Gastrocnemius medialis (tissue), 4 donors: ENCODE data around the gene ODAD4. TPM values are rescaled to one million over a fixed set of nuclear protein-coding genes. Genes with fewer than 3 reads are reported as not detected.

Source experiments
- ATAC-seq, 2 donors: fragments of 150-250 bp; one replicate each; pipeline ENCODE4 v1.9.1; 2016
- DNase-seq, 2 donors: peaks; one replicate each; pipeline ENCODE4 v3.0.0-alpha.2; 2019
- H3K27ac ChIP-seq, 4 donors: fragments of 200-600 bp; sonication (generic); 1 replicate in 1 of 4; 2 replicates in 3 of 4; pipeline ENCODE4 v1.5.1; 2016 to 2018; ENCODE audit warnings: mild to moderate bottlenecking in 2 of 4, moderate library complexity in 1 of 4
- H3K27me3 ChIP-seq, 3 donors: fragments of 200-600 bp; sonication (generic) in 2 of 3; 1 replicate in 1 of 3; 2 replicates in 2 of 3; pipeline versions ENCODE4 v1.5.1 to v1.6.0; 2016 to 2019; ENCODE audit warnings: mild to moderate bottlenecking in 1 of 3, moderate library complexity in 1 of 3
- H3K36me3 ChIP-seq, 2 donors: fragments of 200-600 bp; sonication (generic) in 1 of 2; one replicate each; pipeline ENCODE4 v1.5.1; 2017 to 2018
- H3K4me1 ChIP-seq, 2 donors: fragments of 200-600 bp; sonication (generic) in 1 of 2; one replicate each; pipeline ENCODE4 v1.5.1; 2016 to 2017; ENCODE audit warnings: mild to moderate bottlenecking in 2 of 2
- H3K4me3 ChIP-seq, 4 donors: fragments of 200-600 bp; sonication (generic) in 3 of 4; 1 replicate in 1 of 4; 2 replicates in 3 of 4; pipeline ENCODE4 v1.5.1; 2016 to 2019; ENCODE audit warnings: mild to moderate bottlenecking in 2 of 4
- H3K9me3 ChIP-seq, 3 donors: fragments of 200-600 bp; sonication (generic) in 2 of 3; 1 replicate in 1 of 3; 2 replicates in 2 of 3; pipeline ENCODE4 v1.5.1; 2016 to 2019
- POLR2A ChIP-seq, 2 donors: fragments of 450-650 bp; IDR thresholded peaks; one replicate each; pipeline ENCODE4 v1.6.1; 2017; ENCODE audit warnings: antibody characterized with exemption in 2 of 2, mild to moderate bottlenecking in 2 of 2, moderate library complexity in 2 of 2
- in situ Hi-C, 4 donors: fragments of 200-750 bp; cut with MboI; loops; one replicate each; pipeline versions ENCODE4 v1.15.0 to v1.8.0; 2017; ENCODE audit warnings: low sequenced_read_pairs in 4 of 4
- intact Hi-C: fragments of 100-400 bp; cut with DNase I; formaldehyde crosslinking; loops from one replicate; pipeline ENCODE4 v1.15.1; 2023; ENCODE audit warnings: low total_unique reads
- total RNA-seq, 4 donors: library from RNA; depleted of rRNA; stranded (reverse); fragments of >200 nt; gene quantifications; one replicate each; pipeline versions ENCODE4 v1.1.0 to v1.2.3, GENCODE V29; 2016
- TF ChIP-seq, protein P1 (sequence below), 5 experiments: fragments of 450-650 bp in 3 of 5; fragments of 200-600 bp in 2 of 5; sonication (generic) in 2 of 5; IDR thresholded peaks in 4 of 5; conservative IDR thresholded peaks in 1 of 5; 1 replicate in 4 of 5; 2 replicates in 1 of 5; pipeline ENCODE4 v1.5.1; 2016 to 2019; ENCODE audit warnings: antibody characterized with exemption in 5 of 5, mild to moderate bottlenecking in 3 of 5, moderate library complexity in 3 of 5

Gene ODAD4
- total RNA-seq, 4 donors from 2014 or later, result 0.13 to 1.3 (median 0.20) TPM; not detected in 1

GRCh38 chr17:41989702-41990419 is 59.4 kb downstream of the ODAD4 start:
- Histone ChIP-seq H3K27me3 (no peaks in the 10 kb centered on the region), H3K4me3 (no peak overlapping the region), H3K27ac (peak overlapping the region in 1 of 4 donors; percentile 7), H3K4me1 (peaks cover 5 to 14% of the 10 kb centered on the region in 2 donors), H3K36me3 (peaks cover 2 to 91% of the 10 kb centered on the region in 2 donors), H3K9me3 (no peaks in the 10 kb centered on the region)
- in situ Hi-C loops, result no loop called here
- intact Hi-C loops, result no loop called here
- no peak for ATAC-seq
- DNase-seq, result no peak
- TF ChIP-seq, protein P1, sequence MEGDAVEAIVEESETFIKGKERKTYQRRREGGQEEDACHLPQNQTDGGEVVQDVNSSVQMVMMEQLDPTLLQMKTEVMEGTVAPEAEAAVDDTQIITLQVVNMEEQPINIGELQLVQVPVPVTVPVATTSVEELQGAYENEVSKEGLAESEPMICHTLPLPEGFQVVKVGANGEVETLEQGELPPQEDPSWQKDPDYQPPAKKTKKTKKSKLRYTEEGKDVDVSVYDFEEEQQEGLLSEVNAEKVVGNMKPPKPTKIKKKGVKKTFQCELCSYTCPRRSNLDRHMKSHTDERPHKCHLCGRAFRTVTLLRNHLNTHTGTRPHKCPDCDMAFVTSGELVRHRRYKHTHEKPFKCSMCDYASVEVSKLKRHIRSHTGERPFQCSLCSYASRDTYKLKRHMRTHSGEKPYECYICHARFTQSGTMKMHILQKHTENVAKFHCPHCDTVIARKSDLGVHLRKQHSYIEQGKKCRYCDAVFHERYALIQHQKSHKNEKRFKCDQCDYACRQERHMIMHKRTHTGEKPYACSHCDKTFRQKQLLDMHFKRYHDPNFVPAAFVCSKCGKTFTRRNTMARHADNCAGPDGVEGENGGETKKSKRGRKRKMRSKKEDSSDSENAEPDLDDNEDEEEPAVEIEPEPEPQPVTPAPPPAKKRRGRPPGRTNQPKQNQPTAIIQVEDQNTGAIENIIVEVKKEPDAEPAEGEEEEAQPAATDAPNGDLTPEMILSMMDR (IDR thresholded peaks at IDR 0.05 in 4 of 5, conservative IDR thresholded peaks at IDR 0.05 in 1 of 5), result no peak
- no peak for TF ChIP-seq POLR2A (IDR thresholded peaks at IDR 0.05)

DNA sequence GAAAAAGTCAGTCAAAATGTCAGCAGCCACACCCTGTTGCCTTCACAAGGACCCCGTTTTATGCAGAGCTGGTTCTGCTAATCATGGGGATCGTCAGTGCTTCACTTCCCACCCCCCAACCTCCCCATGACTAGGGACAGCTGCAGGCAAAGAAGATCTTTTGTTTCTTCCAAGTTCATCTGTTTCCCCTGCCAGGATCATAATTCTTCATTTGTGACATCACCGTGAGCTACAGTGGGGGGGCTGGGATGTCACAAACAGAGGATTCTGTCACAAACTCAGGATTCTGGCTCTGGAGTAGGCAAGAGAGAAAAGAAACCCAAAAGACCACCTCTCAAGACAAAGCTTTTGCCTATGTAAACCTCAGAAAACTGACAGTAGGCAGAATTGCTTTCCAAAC is 62.2 kb downstream of the ODAD4 start:
- Histone ChIP-seq H3K27ac (peak overlapping the region in 3 of 4 donors; percentile 56 to 67 (median 62)), H3K4me1 (peaks cover 5 to 14% of the 10 kb centered on the region in 2 donors), H3K9me3 (no peaks in the 10 kb centered on the region), H3K36me3 (peaks cover 6 to 95% of the 10 kb centered on the region in 2 donors), H3K27me3 (no peaks in the 10 kb centered on the region), H3K4me3 (no peak overlapping the region)
- DNase-seq, result no peak
- intact Hi-C loops, result no loop called here
- in situ Hi-C loops, result no loop called here
- TF ChIP-seq POLR2A (IDR thresholded peaks at IDR 0.05), result no peak
- TF ChIP-seq, protein P1 (IDR thresholded peaks at IDR 0.05 in 4 of 5, conservative IDR thresholded peaks at IDR 0.05 in 1 of 5), result no peak
- ATAC-seq, result peak; percentile 50 to 51

GRCh38 chr17:41996855-41997164 is 66.4 kb downstream of the ODAD4 start:
- H3K9me3 ChIP-seq, result no peaks in the 10 kb centered on the region
- in situ Hi-C loops, result no loop called here
- DNase-seq (no peak), ATAC-seq (no peak)
- intact Hi-C loops, result no loop called here
- no peak overlapping the region for H3K27ac ChIP-seq
- TF ChIP-seq, protein P1 (IDR thresholded peaks at IDR 0.05 in 4 of 5, conservative IDR thresholded peaks at IDR 0.05 in 1 of 5), result no peak
- no peak for TF ChIP-seq POLR2A (IDR thresholded peaks at IDR 0.05)
- peaks cover 15 to 20% of the 10 kb centered on the region in 2 donors for H3K4me1 ChIP-seq
- peaks cover 4 to 85% of the 10 kb centered on the region in 2 donors for H3K36me3 ChIP-seq
- H3K27me3 ChIP-seq, result no peaks in the 10 kb centered on the region
- H3K4me3 ChIP-seq, result no peak overlapping the region

GRCh38 chr17:41998497-41998896 is 68.1 kb downstream of the ODAD4 start:
- Histone ChIP-seq H3K27me3 (no peaks in the 10 kb centered on the region), H3K27ac (no peak overlapping the region), H3K4me3 (no peak overlapping the region), H3K4me1 (peaks cover 10 to 11% of the 10 kb centered on the region in 2 donors), H3K36me3 (peaks cover 4 to 74% of the 10 kb centered on the region in 2 donors), H3K9me3 (no peaks in the 10 kb centered on the region)
- no peak for TF ChIP-seq POLR2A (IDR thresholded peaks at IDR 0.05)
- TF ChIP-seq, protein P1 (IDR thresholded peaks at IDR 0.05 in 4 of 5, conservative IDR thresholded peaks at IDR 0.05 in 1 of 5), result no peak
- intact Hi-C loops, result no loop called here
- in situ Hi-C loops, result no loop called here
- ATAC-seq, result no peak
- no peak for DNase-seq
